Neural cell (in vitro differentiated cells): Measurements from ENCODE around the gene SUFU. TPM values are rescaled to one million over a fixed set of nuclear protein-coding genes. Genes with fewer than 3 reads are reported as not detected.

Experiments used
- H2AFZ ChIP-seq: fragments of 200-600, 300-800 bp; sonication (generic), shearing (Covaris generic); 2 replicates; pipeline ENCODE4 v1.6.0; 2014; ENCODE audit warnings: low read depth, mild to moderate bottlenecking, antibody characterized with exemption, low read length, moderate library complexity
- H3F3A ChIP-seq: fragments of 200-600 bp; shearing (Covaris generic); 2 replicates; pipeline ENCODE4 v1.6.1; 2016; ENCODE audit warnings: mild to moderate bottlenecking, moderate library complexity, mixed read lengths, antibody characterized with exemption, low read length; ENCODE audit not compliant: insufficient read depth, poor library complexity, severe bottlenecking
- H3K27ac ChIP-seq: fragments of 200-600, 300-800 bp; sonication (generic), shearing (Covaris generic); 2 replicates; pipeline ENCODE4 v1.5.1; 2014; ENCODE audit warnings: mild to moderate bottlenecking, low read length, moderate library complexity
- H3K27me3 ChIP-seq: fragments of 300-800, 200-600 bp; sonication (generic), shearing (Covaris generic); 2 replicates; pipeline ENCODE4 v1.6.0; 2014; ENCODE audit warnings: mild to moderate bottlenecking, low read depth, low read length, moderate library complexity; ENCODE audit not compliant: insufficient read depth
- H3K36me3 ChIP-seq: fragments of 300-800, 200-600 bp; sonication (generic), shearing (Covaris generic); 2 replicates; pipeline ENCODE4 v1.5.1; 2014; ENCODE audit warnings: mild to moderate bottlenecking, antibody characterized with exemption, low read length, moderate library complexity; ENCODE audit not compliant: insufficient read depth
- H3K4me2 ChIP-seq: fragments of 300-800, 200-600 bp; sonication (generic), shearing (Covaris generic); 2 replicates; pipeline ENCODE4 v1.6.0; 2014; ENCODE audit warnings: mild to moderate bottlenecking, low read length
- H3K4me3 ChIP-seq: fragments of 300-800, 200-600 bp; sonication (generic), shearing (Covaris generic); 2 replicates; pipeline ENCODE4 v1.5.1; 2014; ENCODE audit warnings: mild to moderate bottlenecking, low read length, moderate library complexity
- H3K79me2 ChIP-seq: fragments of 200-600 bp; shearing (Covaris generic); replicated peaks from 2 replicates; pipeline ENCODE4 v1.6.0; 2014; ENCODE audit warnings: mild to moderate bottlenecking, low read length, moderate library complexity; ENCODE audit not compliant: insufficient read depth
- H3K9ac ChIP-seq: fragments of 300-800, 200-600 bp; sonication (generic), shearing (Covaris generic); 2 replicates; pipeline ENCODE4 v1.6.1; 2016; ENCODE audit warnings: mild to moderate bottlenecking, low read length, mixed read lengths
- H3K9me2 ChIP-seq: fragments of 200-600 bp; shearing (Covaris generic); 2 replicates; pipeline ENCODE4 v1.6.1; 2016; ENCODE audit warnings: mild to moderate bottlenecking, low read length, mixed read lengths; ENCODE audit not compliant: insufficient read depth
- H3K9me3 ChIP-seq: fragments of 200-600, 300-800 bp; sonication (generic), shearing (Covaris generic); 2 replicates; pipeline ENCODE4 v1.6.1; 2016; ENCODE audit warnings: mild to moderate bottlenecking, mixed run types, low read length, moderate library complexity, mixed read lengths
- H4K20me1 ChIP-seq: fragments of 200-600 bp; shearing (Covaris generic); 2 replicates; pipeline ENCODE4 v1.6.1; 2016; ENCODE audit warnings: mild to moderate bottlenecking, mixed run types; ENCODE audit not compliant: insufficient read depth
- CTCF ChIP-seq: fragments of 450-650 bp; IDR thresholded peaks from 2 replicates; pipeline ENCODE4 v1.5.1; 2014; ENCODE audit warnings: antibody characterized with exemption, mild to moderate bottlenecking, moderate library complexity; ENCODE audit not compliant: poor library complexity, severe bottlenecking
- EP300 ChIP-seq: fragments of 450-650 bp; conservative IDR thresholded peaks from 2 replicates; pipeline ENCODE4 v1.6.1; 2014; ENCODE audit warnings: antibody characterized with exemption, mild to moderate bottlenecking, moderate library complexity; ENCODE audit not compliant: poor library complexity, severe bottlenecking
- EZH2 ChIP-seq: fragments of 200-600, 300-800 bp; shearing (Covaris generic), sonication (generic); IDR thresholded peaks from 2 replicates; pipeline ENCODE4 v1.6.1; 2014; ENCODE audit warnings: antibody characterized with exemption, low read length, borderline replicate concordance, mild to moderate bottlenecking; ENCODE audit not compliant: insufficient read depth, poor library complexity, severe bottlenecking
- MXI1 ChIP-seq: fragments of 450-650 bp; conservative IDR thresholded peaks from 2 replicates; pipeline ENCODE4 v1.6.1; 2014; ENCODE audit warnings: antibody characterized with exemption, mild to moderate bottlenecking; ENCODE audit not compliant: poor library complexity, severe bottlenecking
- POLR2AphosphoS5 ChIP-seq: IDR thresholded peaks from 2 replicates; pipeline ENCODE4 v1.6.1; 2012
- RAD21 ChIP-seq: fragments of 450-650 bp; conservative IDR thresholded peaks from 2 replicates; pipeline ENCODE4 v1.6.1; 2014; ENCODE audit warnings: antibody characterized with exemption, mild to moderate bottlenecking, moderate library complexity
- REST ChIP-seq: IDR thresholded peaks from 2 replicates; pipeline ENCODE4 v1.6.1; 2012; ENCODE audit warnings: borderline replicate concordance
- SMC3 ChIP-seq: fragments of 450-650 bp; conservative IDR thresholded peaks from 2 replicates; pipeline ENCODE4 v1.6.1; 2014; ENCODE audit warnings: antibody characterized with exemption, mild to moderate bottlenecking, moderate library complexity; ENCODE audit not compliant: poor library complexity
- TAF1 ChIP-seq: IDR thresholded peaks from 2 replicates; pipeline ENCODE4 v1.6.1; 2012; ENCODE audit warnings: low read depth
- polyA plus RNA-seq: library from polyadenylated mRNA; depleted of rRNA; stranded (reverse); fragments of >200 nt; gene quantifications from 2 replicates; pipeline ENCODE4 v1.2.3, GENCODE V29; 2014

The SUFU gene
- polyA plus RNA-seq, 1 donor from 2014 or later = 4.8 TPM

GRCh38 chr10:102644646-102645387 is 141.0 kb downstream of the SUFU start:
- Histone ChIP-seq H3K4me2 (peak overlapping the region; percentile 93), H3K27ac (peak overlapping the region; percentile 81), H4K20me1 (peaks cover 16% of the 10 kb centered on the region), H3K9me3 (no peaks in the 10 kb centered on the region), H3K9ac (peak overlapping the region; percentile 99), H2AFZ (no peak overlapping the region), H3K4me3 (peak overlapping the region; percentile 97), H3K36me3 (no peaks in the 10 kb centered on the region), H3K79me2 (peaks cover 67% of the 10 kb centered on the region), H3K27me3 (no peaks in the 10 kb centered on the region), H3K9me2 (no peaks in the 10 kb centered on the region), H3F3A (no peaks in the 10 kb centered on the region)
- TF ChIP-seq MXI1 (peak; percentile 97), CTCF (peak; percentile 80), EZH2 (no peak), SMC3 (peak; percentile 76), EP300 (no peak), RAD21 (peak; percentile 64), POLR2AphosphoS5 (peak; percentile 78), TAF1 (no peak)

GRCh38 chr10:102645388-102645740 is 141.6 kb downstream of the SUFU start:
- TF ChIP-seq REST = no peak
- TF ChIP-seq RAD21 = no peak
- no peak for TF ChIP-seq EZH2
- no peak for TF ChIP-seq CTCF
- TF ChIP-seq POLR2AphosphoS5 = no peak
- no peak for TF ChIP-seq MXI1
- no peak for TF ChIP-seq EP300
- TF ChIP-seq SMC3 = no peak
- TF ChIP-seq TAF1 = no peak
- Histone ChIP-seq H3F3A (no peaks in the 10 kb centered on the region), H3K79me2 (peaks cover 72% of the 10 kb centered on the region), H3K27me3 (no peaks in the 10 kb centered on the region), H3K4me2 (peak overlapping the region; percentile 93), H3K9ac (peak overlapping the region; percentile 99), H3K36me3 (no peaks in the 10 kb centered on the region), H2AFZ (no peak overlapping the region), H3K4me3 (peak overlapping the region; percentile 97), H3K9me2 (no peaks in the 10 kb centered on the region), H3K9me3 (no peaks in the 10 kb centered on the region), H3K27ac (peak overlapping the region; percentile 81), H4K20me1 (peaks cover 16% of the 10 kb centered on the region)
